Mononuclear cell (primary cell): Measurements from ENCODE around the gene ZNF521. TPM values are rescaled to one million over a fixed set of nuclear protein-coding genes. Genes with fewer than 3 reads are reported as not detected.

Source experiments
- H3K27me3 ChIP-seq: 2 replicates; pipeline ENCODE4 v1.6.0; 2011; ENCODE audit warnings: low read length, control low read depth; ENCODE audit not compliant: insufficient read depth
- H3K4me1 ChIP-seq: 2 replicates; pipeline ENCODE4 v1.5.1; 2011; ENCODE audit warnings: mild to moderate bottlenecking, low read length, control low read depth; ENCODE audit not compliant: insufficient read depth
- H3K4me3 ChIP-seq: 2 replicates; pipeline ENCODE4 v1.5.1; 2011; ENCODE audit warnings: mild to moderate bottlenecking, low read length, moderate library complexity
- H3K9me3 ChIP-seq: 2 replicates; pipeline ENCODE4 v1.5.1; 2011; ENCODE audit warnings: low read depth, mild to moderate bottlenecking, control low read depth, low read length
- total RNA-seq: library from RNA; depleted of rRNA; stranded (reverse); fragments of >200 nt; gene quantifications from one replicate; pipeline ENCODE4 v1.2.3, GENCODE V29; 2012

Gene ZNF521
- total RNA-seq, 1 donor = 1.0 TPM

- Histone ChIP-seq H3K27me3 (no peaks in the 10 kb centered on the region), H3K4me1 (no peaks in the 10 kb centered on the region), H3K9me3 (no peaks in the 10 kb centered on the region), H3K4me3 (no peak overlapping the region)
Measured at GRCh38 chr18:25141399-25141798, 210.6 kb downstream of the ZNF521 start.

- H3K4me1 ChIP-seq = no peaks in the 10 kb centered on the region
- no peaks in the 10 kb centered on the region for H3K27me3 ChIP-seq
- no peaks in the 10 kb centered on the region for H3K9me3 ChIP-seq
- no peak overlapping the region for H3K4me3 ChIP-seq
Measured at GRCh38 chr18:25140962-25141308, 211.0 kb downstream of the ZNF521 start.

GRCh38 chr18:25140124-25140961 is 211.6 kb downstream of the ZNF521 start:
- Histone ChIP-seq H3K27me3 (no peaks in the 10 kb centered on the region), H3K9me3 (no peaks in the 10 kb centered on the region), H3K4me1 (no peaks in the 10 kb centered on the region), H3K4me3 (no peak overlapping the region)

- H3K4me1 ChIP-seq = no peaks in the 10 kb centered on the region
- H3K27me3 ChIP-seq = no peaks in the 10 kb centered on the region
- no peaks in the 10 kb centered on the region for H3K9me3 ChIP-seq
- H3K4me3 ChIP-seq = no peak overlapping the region
Measured at GRCh38 chr18:25137197-25137472, 214.8 kb downstream of the ZNF521 start.

GRCh38 chr18:25136416-25137196 is 215.4 kb downstream of the ZNF521 start:
- Histone ChIP-seq H3K4me3 (no peak overlapping the region), H3K4me1 (no peaks in the 10 kb centered on the region), H3K27me3 (no peaks in the 10 kb centered on the region), H3K9me3 (no peaks in the 10 kb centered on the region)

GRCh38 chr18:25134861-25135260 is 217.1 kb downstream of the ZNF521 start:
- Histone ChIP-seq H3K4me3 (no peak overlapping the region), H3K27me3 (no peaks in the 10 kb centered on the region), H3K4me1 (no peaks in the 10 kb centered on the region), H3K9me3 (no peaks in the 10 kb centered on the region)

GRCh38 chr18:25133879-25134278 is 218.1 kb downstream of the ZNF521 start:
- Histone ChIP-seq H3K27me3 (no peaks in the 10 kb centered on the region), H3K4me3 (no peak overlapping the region), H3K4me1 (no peaks in the 10 kb centered on the region), H3K9me3 (no peaks in the 10 kb centered on the region)

GRCh38 chr18:25132786-25133496 is 219.0 kb downstream of the ZNF521 start:
- H3K4me3 ChIP-seq = no peak overlapping the region
- H3K27me3 ChIP-seq = no peaks in the 10 kb centered on the region

GRCh38 chr18:25126751-25127150 is 225.2 kb downstream of the ZNF521 start:
- Histone ChIP-seq H3K27me3 (no peaks in the 10 kb centered on the region), H3K4me1 (no peaks in the 10 kb centered on the region), H3K9me3 (no peaks in the 10 kb centered on the region), H3K4me3 (no peak overlapping the region)

More at GRCh38 chr18:25132786-25133496, 219.0 kb downstream of the ZNF521 start:
- no peaks in the 10 kb centered on the region for H3K9me3 ChIP-seq
- H3K4me1 ChIP-seq = no peaks in the 10 kb centered on the region

GRCh38 chr18:25125680-25126079 is 226.3 kb downstream of the ZNF521 start:
- H3K4me1 ChIP-seq = no peaks in the 10 kb centered on the region
- H3K4me3 ChIP-seq = no peak overlapping the region
- no peaks in the 10 kb centered on the region for H3K27me3 ChIP-seq
- H3K9me3 ChIP-seq = no peaks in the 10 kb centered on the region

- no peaks in the 10 kb centered on the region for H3K9me3 ChIP-seq
- H3K4me3 ChIP-seq = no peak overlapping the region
- no peaks in the 10 kb centered on the region for H3K4me1 ChIP-seq
- no peaks in the 10 kb centered on the region for H3K27me3 ChIP-seq
Measured at GRCh38 chr18:25123438-25124232, 228.3 kb downstream of the ZNF521 start.

GRCh38 chr18:25121442-25121841 is 230.5 kb downstream of the ZNF521 start:
- H3K9me3 ChIP-seq = no peaks in the 10 kb centered on the region
- H3K27me3 ChIP-seq = no peaks in the 10 kb centered on the region
- no peaks in the 10 kb centered on the region for H3K4me1 ChIP-seq
- H3K4me3 ChIP-seq = no peak overlapping the region

- no peaks in the 10 kb centered on the region for H3K4me1 ChIP-seq
- no peak overlapping the region for H3K4me3 ChIP-seq
- no peaks in the 10 kb centered on the region for H3K27me3 ChIP-seq
- no peaks in the 10 kb centered on the region for H3K9me3 ChIP-seq
Measured at GRCh38 chr18:25113566-25113965, 238.4 kb downstream of the ZNF521 start.

GRCh38 chr18:25112821-25113434 is 239.0 kb downstream of the ZNF521 start:
- Histone ChIP-seq H3K4me1 (no peaks in the 10 kb centered on the region), H3K27me3 (no peaks in the 10 kb centered on the region), H3K4me3 (no peak overlapping the region), H3K9me3 (no peaks in the 10 kb centered on the region)
